ENCODE results near the gene CEP41. TPM values are rescaled to one million over a fixed set of nuclear protein-coding genes. Genes with fewer than 3 reads are reported as not detected.

CEP41 gene
- total and polyA plus RNA-seq, 10 of the 15 experiments (the other 5 are each of a cell fraction or from before 2014, with no cell fraction given): 11.4 to 43.0 (median 24.7) TPM

GRCh38 chr7:130352194-130353074 lies 88.4 kb downstream of the CEP41 start:
- in situ Hi-C loops (cut with MboI): no loop called here
- intact Hi-C loops (cut with micrococcal nuclease; ENCODE audit: unreplicated experiment): no loop called here
- peak overlapping the region; percentile 73; the same call in 1 of the 2 replicates for H3K27ac ChIP-seq (ENCODE audit: control insufficient read depth, insufficient read depth)
- peaks cover 21% of the 10 kb centered on the region for H3K4me1 ChIP-seq (ENCODE audit: control insufficient read depth, insufficient read depth, low read length)
- H3K79me2 ChIP-seq (ENCODE audit: control insufficient read depth, insufficient read depth, low read length): no peaks in the 10 kb centered on the region
- no peaks in the 10 kb centered on the region for H3K27me3 ChIP-seq (replicated peaks in 1 of 2; ENCODE audit: control insufficient read depth in 2 of 2, insufficient read depth in 2 of 2, low read length in 1 of 2)
- no peaks in the 10 kb centered on the region for H3K9me3 ChIP-seq (replicated peaks; ENCODE audit: control insufficient read depth, insufficient read depth, low read length)
- POLR2A ChIA-PET: interaction anchor here (0.6 kb wide), 1 partner anchor 670 kb away, joined by 3 read pairs; no protein-coding TSS in a partner anchor
- FAIRE-seq (no peak), ATAC-seq (no peak), DNase-seq (ENCODE audit: low read depth, low spot score) (no peak)
- H3K9ac ChIP-seq (ENCODE audit: control insufficient read depth, insufficient read depth, low read length): no peak overlapping the region
- no peaks in the 10 kb centered on the region for H4K20me1 ChIP-seq (ENCODE audit: control insufficient read depth, insufficient read depth)
- no peak overlapping the region for H3K4me2 ChIP-seq (ENCODE audit: control insufficient read depth, insufficient read depth)
- no TSS peak for BruUV-seq (replicated peaks)
- H3K4me3 ChIP-seq: no peak overlapping the region
- no peaks in the 10 kb centered on the region for H3K36me3 ChIP-seq (ENCODE audit: control insufficient read depth in 2 of 2, insufficient read depth in 2 of 2, low read length in 1 of 2)
- 93% methylated on average over 18 of the region's 20 CpGs for WGBS (ENCODE audit: insufficient coverage, insufficient replicate concordance, low lambda C conversion rate, missing lambda C conversion rate)
- H2AFZ ChIP-seq (ENCODE audit: control insufficient read depth, low read depth, low read length): no peak overlapping the region
- RAD21 ChIA-PET (ENCODE audit: unreplicated experiment): no interaction called here
- SMC1A ChIA-PET (ENCODE audit: uncharacterized antibody, unreplicated experiment): interaction anchor here (1.1 to 1.2 kb wide), 2 partner anchors 13 to 16 kb away, joined by 3 read pairs; no protein-coding TSS in a partner anchor
- CTCF ChIA-PET: no interaction called here
- TF ChIP-seq CEBPB (IDR thresholded peaks at IDR 0.05; ENCODE audit: borderline replicate concordance in 1 of 2, low read depth in 2 of 2, low read length in 2 of 2) (no peak), SMC3 (IDR thresholded peaks at IDR 0.05; ENCODE audit: borderline replicate concordance, low read length) (no peak), WRNIP1 (IDR thresholded peaks at IDR 0.05; ENCODE audit: borderline replicate concordance, low read depth, low read length) (no peak), BCL11A (IDR thresholded peaks at IDR 0.05; ENCODE audit: low read depth, low read length) (no peak), HDGF (IDR thresholded peaks at IDR 0.05) (no peak), PKNOX1 (IDR thresholded peaks at IDR 0.05) (no peak), CTCF (IDR thresholded peaks at IDR 0.05 in 2 of 3, conservative IDR thresholded peaks at IDR 0.05 in 1 of 3; ENCODE audit: control insufficient read depth in 2 of 3, extremely low read depth in 1 of 3, insufficient read depth in 1 of 3, low read depth in 3 of 3, low read length in 3 of 3) (no peak), MXI1 (IDR thresholded peaks at IDR 0.05; ENCODE audit: low read depth, low read length) (no peak), YY1 (IDR thresholded peaks at IDR 0.05; ENCODE audit: low read depth, low read length) (no peak), CBFB (IDR thresholded peaks at IDR 0.05; ENCODE audit: low read depth) (no peak), GATAD2B (conservative IDR thresholded peaks at IDR 0.05; ENCODE audit: low read depth) (no peak), EZH2 (IDR thresholded peaks at IDR 0.05; ENCODE audit: borderline replicate concordance, control insufficient read depth, low read depth, low read length) (no peak), SMAD1 (IDR thresholded peaks at IDR 0.05; ENCODE audit: low read depth, partially characterized antibody) (no peak), NR2C1 (IDR thresholded peaks at IDR 0.05) (no peak), NBN (IDR thresholded peaks at IDR 0.05) (no peak), REST (IDR thresholded peaks at IDR 0.05; ENCODE audit: low read depth, low read length) (no peak), CBX5 (IDR thresholded peaks at IDR 0.05; ENCODE audit: low read depth) (no peak), HDAC6 (IDR thresholded peaks at IDR 0.05; ENCODE audit: unreplicated experiment) (no peak)

Data from GM12878 (cell line).